Endometrial microvascular endothelial cells (primary cell): Measurements from ENCODE around the gene PAX5. TPM values are rescaled to one million over a fixed set of nuclear protein-coding genes. Genes with fewer than 3 reads are reported as not detected.

Source experiments
- in situ Hi-C: cut with HindIII; loops from 2 replicates; pipeline ENCODE4 v1.10.0; 2017; ENCODE audit warnings: low sequenced_read_pairs, low pct_unique_long_range_greater_than_20kb; ENCODE audit errors: inconsistent ontology term
- total RNA-seq: library from RNA; depleted of rRNA; stranded (reverse); fragments of >200 nt; gene quantifications from one replicate; pipeline ENCODE4 v1.2.3, GENCODE V29; 2015; ENCODE audit errors: inconsistent ontology term

PAX5 gene
- total RNA-seq, 1 donor from 2014 or later, result not detected

DNA sequence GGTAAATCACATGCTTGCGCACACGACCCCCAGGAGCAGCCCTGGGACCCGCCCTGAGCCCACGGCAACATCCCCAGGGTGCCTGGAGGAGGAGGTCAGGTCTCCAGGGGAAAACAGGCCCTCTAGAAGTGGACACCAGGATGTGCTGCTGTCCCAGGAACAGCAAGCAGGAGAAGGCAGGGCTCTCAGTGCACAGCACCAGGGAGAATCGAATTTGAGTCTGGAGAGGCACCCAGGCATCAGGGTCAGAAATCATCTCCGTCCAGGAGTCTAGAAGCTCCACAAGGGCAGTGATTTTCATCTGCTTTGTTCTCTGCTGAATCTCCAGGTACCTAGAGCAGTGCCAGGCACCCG, 93.6 kb downstream of the PAX5 start:
- in situ Hi-C loops, result no loop called here

- in situ Hi-C loops, result no loop called here
Observed at GRCh38 chr9:36939655-36940499, 94.2 kb downstream of the PAX5 start.

DNA sequence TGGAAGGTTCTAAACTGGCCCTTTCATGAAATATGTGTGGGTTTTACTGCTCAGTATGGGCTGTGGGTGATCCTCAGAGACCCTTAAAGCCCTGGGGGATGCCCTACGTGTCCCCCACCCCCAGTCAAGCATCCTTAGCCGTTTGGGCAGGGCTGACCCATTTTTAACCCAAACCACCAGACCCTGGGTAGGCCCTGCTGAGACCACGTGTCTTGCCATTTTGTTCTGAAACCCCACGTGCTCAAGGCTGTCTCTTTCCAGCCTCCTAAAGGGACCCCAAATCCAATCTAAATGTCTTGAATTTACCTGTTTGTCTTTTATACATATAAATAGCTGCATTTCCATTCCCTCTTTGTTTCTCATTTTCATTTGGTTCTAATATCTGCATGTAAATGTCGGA, 94.9 kb downstream of the PAX5 start:
- in situ Hi-C loops, result no loop called here

DNA sequence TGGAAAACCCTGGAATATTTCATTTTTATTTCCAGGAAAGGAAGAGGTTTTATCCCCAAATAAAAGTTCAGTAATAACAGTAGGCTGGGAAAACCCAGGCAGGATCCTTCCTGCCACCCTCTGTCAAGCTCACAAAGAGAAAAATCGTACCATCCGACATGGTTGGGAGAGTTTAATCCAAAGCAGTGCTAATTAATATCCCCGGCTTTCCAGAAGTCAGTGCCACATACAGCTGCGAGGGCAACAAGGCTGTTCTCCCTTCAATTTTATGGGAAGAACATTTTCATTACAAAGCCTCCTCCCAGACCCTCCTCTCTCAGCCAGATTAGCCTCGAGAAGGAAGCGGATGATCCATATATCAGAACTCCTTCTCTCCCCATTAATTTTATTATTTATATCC, 95.5 kb downstream of the PAX5 start:
- in situ Hi-C loops, result no loop called here

GRCh38 chr9:36937951-36938350, 96.1 kb downstream of the PAX5 start:
- in situ Hi-C loops, result no loop called here

DNA sequence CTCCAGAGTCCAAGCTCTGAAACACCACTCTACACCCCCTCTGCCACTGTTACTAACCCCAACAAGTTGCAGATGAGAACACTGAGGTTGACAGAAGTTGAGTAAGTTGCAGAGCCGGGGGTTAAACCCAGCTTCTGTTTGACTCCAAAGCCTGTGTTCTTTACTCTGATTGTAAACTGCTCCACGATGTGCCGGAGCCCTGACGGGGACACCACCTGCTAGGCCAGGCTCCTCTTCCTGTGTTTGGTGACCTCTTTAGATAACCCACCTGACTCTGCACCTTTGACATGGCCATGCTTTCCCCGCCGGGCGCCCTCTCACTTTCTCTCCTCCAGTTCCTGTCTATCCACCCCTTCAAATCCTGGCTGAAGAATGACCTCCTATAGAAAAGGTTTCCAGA, 96.7 kb downstream of the PAX5 start:
- in situ Hi-C loops, result no loop called here

DNA sequence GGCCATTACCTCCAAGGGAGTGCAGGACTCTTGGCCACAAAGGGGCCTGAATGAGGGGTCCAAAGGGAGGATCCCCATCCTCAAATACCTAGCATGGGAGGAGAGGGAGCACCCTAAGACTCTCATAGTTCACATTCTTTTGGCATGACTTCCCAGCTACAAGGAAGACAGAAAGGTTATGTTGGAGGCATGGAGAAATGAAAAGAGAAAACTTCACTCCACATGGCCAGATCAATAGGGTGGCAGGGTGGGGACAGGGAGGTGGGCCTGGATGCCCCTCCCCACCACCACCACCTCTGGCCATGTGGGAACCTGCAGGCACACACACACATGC, 97.6 kb downstream of the PAX5 start:
- in situ Hi-C loops, result no loop called here

GRCh38 chr9:36935768-36936497, 98.1 kb downstream of the PAX5 start:
- in situ Hi-C loops, result no loop called here

DNA sequence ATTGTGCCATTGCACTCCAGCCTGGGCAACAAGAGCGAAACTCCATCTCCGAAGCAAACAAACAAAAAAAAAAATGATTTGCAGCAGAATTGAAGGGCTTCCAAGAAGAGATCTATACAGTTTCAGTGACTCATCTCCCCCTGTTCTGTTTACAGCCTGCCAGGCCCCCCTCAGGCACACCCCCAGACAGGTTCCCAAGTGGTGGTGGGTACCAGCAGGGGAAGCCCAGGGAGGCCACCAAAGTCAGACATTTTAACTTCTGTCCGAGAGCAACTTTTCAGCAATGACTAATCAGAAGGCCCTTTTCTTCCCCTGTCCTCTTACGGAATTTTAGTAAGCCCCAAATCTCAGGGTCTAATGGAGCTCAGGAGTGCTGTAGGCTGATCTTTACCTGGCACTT, 98.7 kb downstream of the PAX5 start:
- in situ Hi-C loops, result no loop called here

DNA sequence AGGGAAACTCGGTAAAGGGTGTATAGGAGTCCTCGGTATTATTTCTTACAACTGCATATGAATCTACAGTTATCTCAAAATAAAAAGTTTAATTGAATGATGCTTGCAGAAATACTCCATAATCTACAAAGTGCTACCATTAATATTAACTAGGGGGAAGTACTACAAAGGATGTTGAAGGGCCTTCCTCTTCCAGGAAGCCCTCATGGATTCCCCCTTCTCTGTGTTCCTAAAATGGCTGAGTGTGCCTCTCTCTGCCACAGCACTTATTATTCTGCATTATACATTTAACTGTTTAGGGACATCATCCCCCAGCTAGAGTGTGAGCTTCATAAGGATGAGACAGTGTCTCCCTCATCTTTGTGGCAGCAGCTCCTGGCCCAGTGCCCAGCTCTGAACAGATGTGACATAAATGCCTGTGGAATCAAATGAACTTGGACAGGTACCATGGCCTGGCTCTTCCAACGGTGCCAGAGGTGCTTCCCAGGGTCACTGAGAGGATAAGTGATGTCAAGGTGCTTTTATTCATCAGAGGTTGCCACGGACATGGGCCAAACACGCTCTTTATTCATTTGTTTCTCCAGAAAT, 99.5 kb downstream of the PAX5 start:
- in situ Hi-C loops, result no loop called here

DNA sequence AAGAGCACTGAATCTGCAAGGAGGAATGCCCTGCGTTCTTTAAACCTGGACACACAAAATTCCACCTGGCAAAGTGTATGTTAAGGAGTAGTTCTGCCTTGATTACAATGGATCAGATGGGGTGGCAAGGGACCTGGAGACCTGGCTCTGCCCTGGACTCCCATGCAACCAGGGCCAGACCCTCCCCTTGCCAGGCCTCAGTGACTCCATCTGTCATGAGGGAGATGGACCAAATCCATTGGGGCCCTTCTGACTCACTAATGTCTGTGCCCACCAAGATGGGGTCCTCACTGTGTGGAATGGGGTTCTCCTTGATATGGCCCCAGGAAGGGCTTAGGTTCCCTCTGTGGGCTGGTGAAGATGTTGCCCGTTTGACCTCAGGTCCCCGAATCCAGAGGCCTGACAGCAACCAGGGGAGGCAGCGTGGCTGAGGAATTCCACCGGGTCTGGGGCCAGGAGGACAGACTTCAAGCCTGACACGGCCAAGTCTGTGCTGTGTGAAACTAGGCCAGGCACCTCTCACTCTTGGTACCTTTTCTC, 100.3 kb downstream of the PAX5 start:
- in situ Hi-C loops, result no loop called here

GRCh38 chr9:36932198-36932597, 101.9 kb downstream of the PAX5 start:
- in situ Hi-C loops, result no loop called here

DNA sequence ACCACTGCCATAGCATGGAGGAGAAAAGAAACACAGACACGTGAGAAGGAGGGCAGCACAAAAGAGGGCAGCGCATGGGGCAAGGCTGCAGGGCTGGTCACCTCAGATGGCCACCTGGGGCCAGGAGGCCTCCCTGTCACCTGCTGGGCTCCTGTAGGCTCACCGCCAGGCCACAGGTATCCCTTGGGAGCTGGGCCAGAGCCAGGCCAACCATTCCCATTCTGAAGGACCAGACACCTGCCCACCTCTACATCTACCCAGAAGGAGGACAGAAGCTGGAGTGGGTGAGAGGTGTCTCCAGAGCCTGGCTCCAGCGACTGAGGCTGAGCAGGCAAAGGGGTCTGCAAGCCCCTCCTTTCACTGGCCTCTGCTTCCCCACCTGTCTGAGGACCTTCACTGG, 103.1 kb downstream of the PAX5 start:
- in situ Hi-C loops, result no loop called here

DNA sequence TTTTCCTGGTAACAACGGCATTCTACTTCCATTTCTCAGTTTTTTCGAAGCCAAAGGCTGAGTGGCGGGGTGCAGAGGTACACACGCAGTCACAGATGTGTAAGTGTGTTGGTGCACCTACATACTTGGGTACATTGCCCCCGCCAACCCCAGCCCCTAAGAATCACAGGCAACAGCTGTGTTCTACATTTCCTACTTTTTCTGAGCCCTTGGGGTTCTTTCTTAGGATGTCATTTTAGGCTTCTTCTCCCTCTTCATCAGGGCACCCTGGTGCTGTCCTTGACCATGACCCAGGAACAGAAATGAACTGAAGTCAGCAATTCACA, 104.8 kb downstream of the PAX5 start:
- in situ Hi-C loops, result no loop called here

GRCh38 chr9:36928670-36929349, 105.3 kb downstream of the PAX5 start:
- in situ Hi-C loops, result no loop called here

GRCh38 chr9:36928210-36928609, 105.9 kb downstream of the PAX5 start:
- in situ Hi-C loops, result no loop called here

GRCh38 chr9:36924757-36925432, 109.2 kb downstream of the PAX5 start:
- in situ Hi-C loops, result no loop called here

GRCh38 chr9:36924071-36924470, 110.0 kb downstream of the PAX5 start:
- in situ Hi-C loops, result no loop called here

GRCh38 chr9:36923025-36923625, 110.9 kb downstream of the PAX5 start:
- in situ Hi-C loops, result no loop called here
